BE2C (cell line): ENCODE results near the gene DGKI.
"Not testable (repeated sequence)": the region's sequence is repeated elsewhere in the genome, so short reads cannot be mapped to it uniquely, and the experiment has no call there.

Experiments used
- DNase-seq: peaks from one replicate; pipeline ENCODE4 v3.0.0-alpha.2; 2020
- H3K27me3 ChIP-seq: fragments of 250-450 bp; sonication (Bioruptor Pico); 2 replicates; pipeline ENCODE4 v1.5.1; 2020; ENCODE audit warnings: mild to moderate bottlenecking
- H3K36me3 ChIP-seq: fragments of 250-450 bp; sonication (Bioruptor Pico); 2 replicates; pipeline ENCODE4 v1.5.1; 2020; ENCODE audit warnings: mild to moderate bottlenecking
- H3K4me1 ChIP-seq: fragments of 250-450 bp; sonication (Bioruptor Pico); 2 replicates; pipeline ENCODE4 v1.5.1; 2020
- H3K4me3 ChIP-seq: 2 replicates; pipeline ENCODE4 v1.5.1; 2011; ENCODE audit warnings: low read depth, low read length
- H3K9me3 ChIP-seq: fragments of 250-450 bp; sonication (Bioruptor Pico); 2 replicates; pipeline ENCODE4 v1.5.1; 2020
- TF ChIP-seq, protein P1 (sequence below): IDR thresholded peaks from 2 replicates; pipeline ENCODE4 v1.5.1; 2012; ENCODE audit warnings: mild to moderate bottlenecking, low read depth, low read length

Gene DGKI

DNA sequence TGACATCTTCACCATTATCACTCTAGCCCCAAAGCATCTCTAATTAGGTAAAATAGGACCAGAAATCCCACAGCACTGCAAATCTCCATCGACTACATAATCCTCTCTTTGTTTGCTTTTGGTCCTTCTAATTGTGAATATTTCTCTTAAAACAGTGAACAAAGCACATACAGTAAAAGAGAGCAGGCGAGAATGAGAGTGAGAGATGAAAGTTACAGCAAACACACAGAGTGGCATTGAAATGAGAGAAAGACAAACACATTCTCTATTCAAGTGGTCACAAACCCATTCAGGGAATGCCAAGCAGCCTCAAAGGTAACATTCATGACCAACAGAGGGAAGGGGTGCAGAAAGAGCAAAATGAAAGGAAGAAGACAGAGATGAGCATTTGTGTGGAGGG, 393.4 kb downstream of the DGKI start:
- TF ChIP-seq, protein P1, sequence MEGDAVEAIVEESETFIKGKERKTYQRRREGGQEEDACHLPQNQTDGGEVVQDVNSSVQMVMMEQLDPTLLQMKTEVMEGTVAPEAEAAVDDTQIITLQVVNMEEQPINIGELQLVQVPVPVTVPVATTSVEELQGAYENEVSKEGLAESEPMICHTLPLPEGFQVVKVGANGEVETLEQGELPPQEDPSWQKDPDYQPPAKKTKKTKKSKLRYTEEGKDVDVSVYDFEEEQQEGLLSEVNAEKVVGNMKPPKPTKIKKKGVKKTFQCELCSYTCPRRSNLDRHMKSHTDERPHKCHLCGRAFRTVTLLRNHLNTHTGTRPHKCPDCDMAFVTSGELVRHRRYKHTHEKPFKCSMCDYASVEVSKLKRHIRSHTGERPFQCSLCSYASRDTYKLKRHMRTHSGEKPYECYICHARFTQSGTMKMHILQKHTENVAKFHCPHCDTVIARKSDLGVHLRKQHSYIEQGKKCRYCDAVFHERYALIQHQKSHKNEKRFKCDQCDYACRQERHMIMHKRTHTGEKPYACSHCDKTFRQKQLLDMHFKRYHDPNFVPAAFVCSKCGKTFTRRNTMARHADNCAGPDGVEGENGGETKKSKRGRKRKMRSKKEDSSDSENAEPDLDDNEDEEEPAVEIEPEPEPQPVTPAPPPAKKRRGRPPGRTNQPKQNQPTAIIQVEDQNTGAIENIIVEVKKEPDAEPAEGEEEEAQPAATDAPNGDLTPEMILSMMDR, result no peak

DNA sequence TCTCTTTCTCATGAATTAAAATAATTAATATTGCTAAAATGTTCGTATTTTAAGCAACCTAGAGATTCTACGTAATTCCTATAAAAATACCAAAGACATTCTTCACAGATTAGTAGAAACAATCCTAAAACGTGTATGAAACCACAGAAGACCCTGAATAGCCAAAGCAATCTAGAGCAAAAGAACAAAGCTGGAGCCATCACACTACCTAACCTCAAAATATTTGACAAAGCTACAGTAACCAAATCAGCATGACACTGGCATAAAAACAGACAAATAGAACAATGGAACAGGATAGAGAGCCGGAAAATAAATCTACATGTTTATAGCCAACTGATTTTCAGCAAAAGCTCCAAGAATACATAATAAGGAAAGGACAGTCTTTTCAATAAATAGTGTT, 397.8 kb downstream of the DGKI start:
- DNase-seq, result no peak
- no peaks in the 10 kb centered on the region for H3K27me3 ChIP-seq
- H3K4me1 ChIP-seq, result peaks cover 20% of the 10 kb centered on the region
- no peak overlapping the region for H3K4me3 ChIP-seq
- TF ChIP-seq, protein P1, result no peak
- no peaks in the 10 kb centered on the region for H3K36me3 ChIP-seq
- H3K9me3 ChIP-seq, result no peaks in the 10 kb centered on the region

More for the DNA sequence above, 393.4 kb downstream of the DGKI start:
- Histone ChIP-seq H3K4me1 (peaks cover 18% of the 10 kb centered on the region), H3K36me3 (no peaks in the 10 kb centered on the region), H3K27me3 (no peaks in the 10 kb centered on the region), H3K9me3 (no peaks in the 10 kb centered on the region), H3K4me3 (peak overlapping the region; percentile 13; the same call in 1 of the 2 replicates)
- no peak for DNase-seq

DNA sequence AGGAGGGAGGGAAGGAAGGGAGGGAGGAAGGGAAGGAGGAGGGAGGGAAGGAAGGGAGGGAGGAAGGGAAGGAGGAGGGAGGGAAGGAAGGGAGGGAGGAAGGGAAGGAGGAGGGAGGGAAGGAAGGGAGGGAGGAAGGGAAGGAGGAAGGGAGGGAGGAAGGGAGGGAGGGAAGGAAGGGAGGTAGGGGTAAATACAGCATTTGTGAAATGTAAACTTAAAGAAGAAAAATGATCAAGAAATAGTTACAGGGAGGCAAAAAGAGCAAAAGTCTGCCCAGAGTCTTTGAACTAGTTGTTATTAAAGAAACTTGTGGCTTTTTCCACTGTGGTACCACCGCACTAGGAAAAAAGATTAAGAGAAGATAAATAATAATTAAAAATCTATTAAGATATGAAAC, 398.2 kb downstream of the DGKI start:
- DNase-seq, H3K9me3 ChIP-seq, H3K4me3 ChIP-seq, H3K27me3 ChIP-seq, H3K36me3 ChIP-seq: not testable (repeated sequence)
- H3K4me1 ChIP-seq, result peaks cover 17% of the 10 kb centered on the region

DNA sequence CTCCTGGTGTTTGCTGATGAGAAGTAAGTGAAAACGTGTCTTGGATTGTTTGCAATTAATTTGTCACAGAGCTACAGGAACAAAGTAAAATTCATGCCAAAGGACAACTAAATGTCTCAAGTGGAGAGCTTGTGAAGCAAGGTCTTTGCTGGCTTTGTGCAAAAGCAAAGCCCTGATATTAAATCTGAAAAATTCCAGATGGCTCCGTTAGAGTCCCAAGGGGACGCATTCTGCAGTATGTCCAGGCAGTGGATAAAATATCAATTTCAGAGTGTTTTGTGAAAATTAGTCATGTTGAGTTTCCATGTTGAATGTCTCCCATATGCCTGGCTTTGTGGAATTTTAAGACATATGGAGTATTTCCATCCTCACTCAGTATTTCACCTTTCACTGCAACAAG, 400.7 kb downstream of the DGKI start:
- peaks cover 9% of the 10 kb centered on the region for H3K4me1 ChIP-seq
- H3K9me3 ChIP-seq, result no peaks in the 10 kb centered on the region
- H3K27me3 ChIP-seq, result no peaks in the 10 kb centered on the region
- TF ChIP-seq, protein P1, result no peak
- no peak overlapping the region for H3K4me3 ChIP-seq
- H3K36me3 ChIP-seq, result no peaks in the 10 kb centered on the region
- peak; percentile 52 for DNase-seq

DNA sequence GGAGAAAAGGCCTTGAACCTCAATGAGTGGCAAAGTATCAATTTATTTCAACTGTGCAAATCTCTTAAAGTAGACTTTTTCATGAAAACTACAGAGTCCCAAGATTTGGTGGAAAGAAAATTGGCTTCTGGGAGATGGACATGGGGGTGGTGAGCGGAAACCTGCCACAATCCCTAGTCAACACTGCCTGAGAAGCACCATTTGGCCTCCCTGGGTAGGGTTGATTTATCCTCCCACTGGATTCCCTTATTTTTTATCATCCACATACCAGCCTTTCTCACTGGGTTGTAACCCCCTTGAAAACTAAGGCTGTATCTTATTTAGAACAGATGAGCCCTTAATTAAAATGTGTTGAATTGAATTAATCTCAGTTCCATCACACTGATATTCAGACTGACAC, 401.5 kb downstream of the DGKI start:
- Histone ChIP-seq H3K27me3 (no peaks in the 10 kb centered on the region), H3K4me1 (peaks cover 9% of the 10 kb centered on the region), H3K36me3 (no peaks in the 10 kb centered on the region), H3K4me3 (no peak overlapping the region), H3K9me3 (no peaks in the 10 kb centered on the region)
- DNase-seq, result no peak
- TF ChIP-seq, protein P1, result no peak

DNA sequence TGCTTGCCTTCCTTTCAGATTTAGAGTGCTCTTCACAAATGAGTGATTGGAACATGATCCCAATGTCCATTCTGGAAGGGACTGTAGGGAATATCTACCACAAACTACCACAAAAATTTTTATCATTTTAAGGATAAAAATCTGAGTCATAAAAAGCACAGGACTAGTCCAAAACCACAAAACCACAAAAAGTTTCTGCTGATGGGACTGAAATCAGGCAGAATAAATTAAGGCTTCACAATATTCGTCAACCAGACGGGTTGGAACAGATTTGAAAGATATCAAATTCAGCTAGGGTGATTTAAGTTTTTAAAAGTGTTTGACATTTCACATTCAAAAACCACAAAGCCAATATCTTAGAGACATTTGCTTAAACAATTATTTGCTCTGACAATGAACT, 403.2 kb downstream of the DGKI start:
- TF ChIP-seq, protein P1, result no peak
- Histone ChIP-seq H3K9me3 (no peaks in the 10 kb centered on the region), H3K4me1 (peaks cover 9% of the 10 kb centered on the region), H3K36me3 (no peaks in the 10 kb centered on the region), H3K27me3 (no peaks in the 10 kb centered on the region), H3K4me3 (no peak overlapping the region)
- DNase-seq, result no peak

DNA sequence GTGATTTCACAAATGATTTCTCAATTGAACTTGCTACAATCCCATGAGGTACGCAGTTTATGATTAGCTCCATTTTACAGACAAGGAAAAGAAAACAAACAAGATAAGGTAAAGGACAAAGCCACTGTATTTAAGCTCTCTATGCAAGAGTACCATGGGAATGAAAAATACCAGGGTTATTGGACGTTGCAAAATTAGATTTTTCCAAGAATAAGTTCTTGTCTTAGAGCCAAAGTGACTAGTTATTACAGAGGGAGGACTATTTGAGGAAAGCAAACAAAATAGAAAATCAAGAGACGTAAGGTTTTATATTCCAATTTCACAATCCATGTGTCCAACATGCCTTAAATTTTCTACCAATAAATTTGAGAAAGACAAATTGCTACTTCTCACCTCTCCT, 405.3 kb downstream of the DGKI start:
- TF ChIP-seq, protein P1, result no peak
- no peak for DNase-seq
- Histone ChIP-seq H3K27me3 (no peaks in the 10 kb centered on the region), H3K4me3 (no peak overlapping the region), H3K9me3 (no peaks in the 10 kb centered on the region), H3K4me1 (peaks cover 8% of the 10 kb centered on the region), H3K36me3 (no peaks in the 10 kb centered on the region)
